T-helper 2 cell treated with Interferon-gamma antibody and Interleukin-4, amounts not matched to agents 100 ng/mL and 5 ng/mL, for 36 hours (primary cell): ENCODE measurements around the gene NRG3. TPM values are rescaled to one million over a fixed set of nuclear protein-coding genes. Genes with fewer than 3 reads are reported as not detected.
"Not testable (repeated sequence)": the region's sequence is repeated elsewhere in the genome, so short reads cannot be mapped to it uniquely, and the experiment has no call there.

Experiments
- intact Hi-C: fragments of 100-400 bp; cut with micrococcal nuclease; formaldehyde crosslinking; loops from one replicate; pipeline ENCODE4 v1.15.1; 2023
- total RNA-seq: library from RNA; stranded (reverse); gene quantifications from 2 replicates; pipeline ENCODE4 v1.2.3, GENCODE V29; 2022

The NRG3 gene
- total RNA-seq, 1 donor from 2014 or later = not detected

- intact Hi-C loops = no loop called here
Observed at GRCh38 chr10:81957976-81958375, 83.0 kb downstream of the NRG3 start.

GRCh38 chr10:81959016-81959415 is 84.0 kb downstream of the NRG3 start:
- intact Hi-C loops = no loop called here

DNA sequence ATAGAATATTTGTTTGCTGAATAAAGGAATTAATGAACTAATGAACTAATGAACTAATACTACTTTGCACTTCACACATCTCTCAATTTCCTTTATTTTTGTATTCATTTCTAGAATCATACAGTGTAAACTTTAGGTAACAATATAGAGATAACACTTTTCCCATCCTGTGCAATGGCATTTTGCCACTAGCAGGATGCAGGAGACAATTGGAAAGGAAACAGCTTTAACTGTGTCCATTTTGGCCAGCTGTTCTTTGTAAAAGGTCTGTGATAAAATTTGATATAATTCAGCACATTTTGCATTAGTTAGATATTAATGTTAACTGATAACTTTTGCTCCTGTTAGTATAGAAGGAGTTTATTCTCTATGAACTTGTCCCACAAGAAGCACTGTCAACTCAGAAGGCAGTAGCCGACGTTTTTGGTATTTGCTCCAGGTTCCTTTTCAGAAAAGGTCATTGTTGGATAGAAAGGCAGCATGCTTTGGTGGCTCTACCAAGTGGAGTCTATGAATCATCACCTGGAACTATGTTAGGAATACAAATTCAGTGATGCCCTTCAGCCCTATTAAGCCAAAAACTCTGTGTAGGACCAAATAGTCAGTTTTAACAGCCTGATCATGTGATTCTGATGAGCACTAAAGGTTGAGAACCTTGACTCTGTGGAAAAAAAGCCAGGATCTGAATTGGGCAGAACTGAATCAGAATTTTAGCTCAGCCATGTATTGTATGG is 86.6 kb downstream of the NRG3 start:
- intact Hi-C loops = no loop called here

GRCh38 chr10:81963606-81964005 is 88.6 kb downstream of the NRG3 start:
- intact Hi-C loops = no loop called here

DNA sequence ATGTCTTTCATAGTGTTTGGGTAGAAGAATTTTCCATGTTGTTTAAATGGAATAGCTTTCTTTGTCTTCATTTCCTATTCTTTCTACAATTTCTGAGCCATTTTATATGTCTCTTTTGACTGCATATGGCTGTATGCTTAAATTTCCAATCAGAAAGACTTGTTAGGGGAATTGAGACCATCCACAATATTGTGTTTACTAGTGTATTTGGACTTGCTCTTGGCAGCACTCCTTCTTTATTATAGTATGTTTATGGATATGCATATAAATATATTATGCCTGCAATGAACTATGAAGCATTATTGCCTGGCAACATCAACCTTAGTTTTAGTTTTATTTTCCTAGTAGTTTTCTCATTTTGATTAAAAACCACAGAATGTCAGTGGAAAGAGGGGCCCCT is 92.7 kb downstream of the NRG3 start:
- intact Hi-C loops = no loop called here

DNA sequence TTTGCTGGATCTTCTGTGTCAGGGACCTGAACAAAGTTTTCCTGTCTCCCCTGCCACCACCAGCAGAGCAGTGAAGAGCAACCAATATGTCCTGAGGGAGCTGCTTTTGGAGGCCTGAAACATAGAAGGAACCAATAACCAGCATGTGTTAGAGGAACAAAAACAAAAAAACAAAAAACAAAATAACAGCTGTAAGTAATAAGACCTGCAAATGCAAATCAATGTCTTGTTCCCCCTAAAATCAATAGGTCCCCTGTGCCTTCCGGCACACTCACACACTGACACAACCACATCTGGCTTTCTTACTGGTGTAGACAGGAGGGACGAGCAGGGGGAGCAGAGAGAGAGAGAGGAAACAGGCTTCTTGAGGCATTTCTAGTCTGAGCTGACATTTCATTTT is 94.1 kb downstream of the NRG3 start:
- intact Hi-C loops = no loop called here

DNA sequence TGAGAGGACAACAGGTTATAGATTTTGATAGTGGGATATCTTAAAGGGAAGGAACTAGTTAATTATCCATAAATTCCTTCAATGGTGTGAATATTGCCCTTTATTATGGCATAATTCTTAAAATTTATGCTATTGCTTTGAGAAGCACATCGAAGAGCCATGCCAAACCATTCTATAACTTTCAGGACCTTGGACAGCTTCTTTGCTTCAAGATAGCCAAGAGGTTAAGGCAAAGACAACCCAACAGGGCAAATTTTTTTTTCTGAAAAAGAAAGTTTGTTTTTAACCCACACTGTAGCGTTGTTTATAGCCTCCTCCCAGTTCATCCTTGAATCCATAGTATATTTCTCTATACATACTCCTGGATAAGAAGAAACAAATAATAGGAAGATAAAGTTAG is 103.2 kb downstream of the NRG3 start:
- intact Hi-C loops = no loop called here

- intact Hi-C loops = no loop called here
Observed at GRCh38 chr10:81981724-81982123, 106.7 kb downstream of the NRG3 start.

DNA sequence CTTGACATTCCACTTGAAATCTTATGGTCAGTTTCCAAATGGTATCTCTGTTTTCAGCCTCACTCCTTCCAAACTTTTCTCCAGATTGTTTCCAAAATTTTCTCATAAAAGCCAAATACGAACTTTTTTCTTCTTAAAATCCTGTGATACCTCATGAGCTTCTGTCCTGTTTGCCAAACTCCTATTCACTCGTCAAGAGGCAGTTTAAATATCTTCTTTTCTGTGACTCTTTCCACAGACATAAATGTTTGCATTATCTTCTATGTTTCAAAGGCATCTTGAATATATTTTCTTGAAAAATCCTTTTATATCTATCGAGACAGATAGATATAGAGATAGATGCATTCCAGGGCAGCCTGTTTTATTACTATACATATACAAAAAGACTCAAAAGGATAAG is 109.4 kb downstream of the NRG3 start:
- intact Hi-C loops = no loop called here

GRCh38 chr10:81995254-81995653 is 120.3 kb downstream of the NRG3 start:
- intact Hi-C loops = no loop called here

- intact Hi-C loops = no loop called here
Observed at GRCh38 chr10:81996927-81997326, 121.9 kb downstream of the NRG3 start.

DNA sequence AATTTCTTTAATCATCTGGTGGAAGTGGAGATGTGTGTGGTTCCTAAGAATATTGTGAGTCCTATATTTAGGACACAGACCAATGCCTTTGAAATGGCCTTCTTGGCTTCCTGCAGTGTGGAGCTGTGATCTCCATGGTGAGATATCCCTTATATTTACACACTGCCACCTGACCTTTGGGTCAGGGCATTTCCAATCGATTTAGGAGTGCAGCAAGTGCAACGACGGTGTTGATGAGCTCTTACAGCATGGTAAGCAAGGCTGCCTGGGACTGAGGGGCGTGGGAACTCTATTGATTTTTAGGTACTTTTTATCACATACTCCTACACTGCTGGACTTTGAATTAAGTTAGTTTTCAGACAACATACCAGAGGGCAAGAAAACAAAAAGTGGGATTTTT is 146.0 kb downstream of the NRG3 start:
- intact Hi-C loops = no loop called here

GRCh38 chr10:82027711-82028110 is 152.7 kb downstream of the NRG3 start:
- intact Hi-C loops = no loop called here

DNA sequence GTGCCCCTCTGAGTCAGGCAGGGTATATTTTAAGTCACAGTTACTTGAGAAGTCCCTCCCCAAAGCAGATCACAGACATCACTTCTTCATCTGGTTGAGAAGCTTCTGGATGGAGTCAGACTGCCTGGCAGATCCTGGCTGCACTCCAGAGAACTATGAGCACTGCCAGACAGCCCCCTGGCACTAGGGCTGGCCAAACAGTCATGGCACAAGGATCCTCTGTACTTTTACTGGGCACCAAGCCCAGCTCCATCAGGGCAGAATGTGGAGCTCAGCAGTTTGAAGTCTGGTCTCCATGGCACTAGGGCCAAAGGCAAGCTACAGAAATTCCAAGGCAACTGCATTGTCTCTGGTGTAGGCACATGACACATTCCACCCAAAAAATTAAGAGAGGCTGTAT is 162.1 kb downstream of the NRG3 start:
- intact Hi-C loops = no loop called here

DNA sequence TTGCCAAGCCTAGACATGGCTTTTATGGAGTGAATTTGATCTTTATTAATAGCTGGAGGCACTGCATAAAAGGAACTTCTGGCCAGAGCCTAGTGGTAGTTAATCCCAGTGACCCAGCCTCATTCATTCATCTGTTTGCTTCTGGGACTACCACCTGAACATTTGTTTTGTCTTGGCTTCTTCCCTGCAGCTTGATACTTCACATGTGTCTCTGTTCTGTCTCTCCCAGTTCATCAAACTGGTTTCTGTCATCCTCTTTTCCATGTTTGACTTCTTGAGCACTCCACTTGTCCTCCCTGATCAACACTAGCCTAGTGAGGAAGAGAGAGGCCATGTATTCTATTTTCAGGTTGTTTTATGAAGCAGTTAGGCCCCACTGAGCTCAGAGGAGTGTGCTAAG is 163.6 kb downstream of the NRG3 start:
- intact Hi-C loops = no loop called here

- intact Hi-C loops = no loop called here
Observed at GRCh38 chr10:82040336-82040735, 165.3 kb downstream of the NRG3 start.

GRCh38 chr10:82041018-82041417 is 166.0 kb downstream of the NRG3 start:
- intact Hi-C loops = no loop called here

GRCh38 chr10:82056391-82056790 is 181.4 kb downstream of the NRG3 start:
- intact Hi-C loops = no loop called here

- intact Hi-C loops = not testable (repeated sequence)
Observed at GRCh38 chr10:82067192-82067591, 192.2 kb downstream of the NRG3 start.

- intact Hi-C loops = no loop called here
Observed at GRCh38 chr10:82068501-82068900, 193.5 kb downstream of the NRG3 start.

GRCh38 chr10:82071231-82071630 is 196.2 kb downstream of the NRG3 start:
- intact Hi-C loops = no loop called here

GRCh38 chr10:82072124-82072523 is 197.1 kb downstream of the NRG3 start:
- intact Hi-C loops = no loop called here

GRCh38 chr10:82075605-82076004 is 200.6 kb downstream of the NRG3 start:
- intact Hi-C loops = no loop called here

- intact Hi-C loops = no loop called here
Observed at GRCh38 chr10:82084496-82084895, 209.5 kb downstream of the NRG3 start.
